ENCODE measurements around the gene MT1A. TPM values are rescaled to one million over a fixed set of nuclear protein-coding genes. Genes with fewer than 3 reads are reported as not detected.

The MT1A gene
- total RNA-seq, 1 experiment from 2014 or later, result 52.1 TPM

DNA sequence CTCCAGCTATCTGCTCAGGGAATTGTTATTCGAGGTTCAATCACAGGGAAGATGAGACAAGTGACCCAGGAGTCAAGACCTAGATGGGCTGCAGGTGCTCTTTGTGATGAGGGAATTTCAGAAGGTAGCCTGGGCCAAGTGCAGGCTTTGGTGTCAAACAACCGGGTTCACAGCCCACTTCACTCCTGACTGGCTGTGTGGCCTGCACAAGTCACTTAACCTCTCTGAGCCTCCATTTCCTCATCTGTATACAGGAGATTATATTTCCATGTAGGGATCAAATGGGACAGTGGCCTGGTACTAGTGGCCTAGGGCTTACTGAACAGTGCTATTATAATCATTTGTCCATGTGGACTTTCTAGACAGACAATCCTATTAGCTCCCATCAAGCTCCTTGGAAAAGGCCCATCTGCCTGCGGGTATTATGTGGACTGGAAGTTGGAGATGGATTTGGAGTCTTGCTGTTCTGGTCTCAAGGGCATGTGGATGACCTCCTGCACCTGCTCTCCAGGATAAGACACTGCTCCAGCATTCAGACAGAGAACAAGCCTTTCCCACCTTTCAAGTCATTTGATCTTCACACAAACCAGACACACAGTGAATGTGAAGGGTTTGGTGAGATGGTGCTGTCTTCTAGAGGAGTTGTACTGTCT lies 40.7 kb downstream of the MT1A start:
- DNase-seq (ENCODE audit: low read depth, low spot score) (no peak), ATAC-seq (no peak)
- Histone ChIP-seq H3K4me3 (ENCODE audit: low read depth in 2 of 2, low read length in 2 of 2) (no peak overlapping the region), H3K27ac (ENCODE audit: low read length) (no peak overlapping the region), H3K9me3 (ENCODE audit: control insufficient read depth, insufficient read depth, low read depth, low read length) (no peaks in the 10 kb centered on the region), H3K4me1 (ENCODE audit: control insufficient read depth, insufficient read depth, low read length) (peaks cover 7% of the 10 kb centered on the region), H3K36me3 (ENCODE audit: control insufficient read depth, insufficient read depth, low read length) (no peaks in the 10 kb centered on the region), H3K27me3 (ENCODE audit: control insufficient read depth, insufficient read depth, low read length) (no peaks in the 10 kb centered on the region)
- ChIA-PET CTCF (no interaction called here), POLR2A (no interaction called here)
- no TSS peak for BruUV-seq (replicated peaks)
- TF ChIP-seq SIN3A (IDR thresholded peaks at IDR 0.05; ENCODE audit: borderline replicate concordance, insufficient read depth, low read depth, low read length) (no peak), POLR2AphosphoS5 (IDR thresholded peaks at IDR 0.05; ENCODE audit: low read depth, low read length) (no peak), TCF7L2 (IDR thresholded peaks at IDR 0.05; ENCODE audit: low read depth, low read length) (no peak)
- TF ChIP-seq, protein P1, sequence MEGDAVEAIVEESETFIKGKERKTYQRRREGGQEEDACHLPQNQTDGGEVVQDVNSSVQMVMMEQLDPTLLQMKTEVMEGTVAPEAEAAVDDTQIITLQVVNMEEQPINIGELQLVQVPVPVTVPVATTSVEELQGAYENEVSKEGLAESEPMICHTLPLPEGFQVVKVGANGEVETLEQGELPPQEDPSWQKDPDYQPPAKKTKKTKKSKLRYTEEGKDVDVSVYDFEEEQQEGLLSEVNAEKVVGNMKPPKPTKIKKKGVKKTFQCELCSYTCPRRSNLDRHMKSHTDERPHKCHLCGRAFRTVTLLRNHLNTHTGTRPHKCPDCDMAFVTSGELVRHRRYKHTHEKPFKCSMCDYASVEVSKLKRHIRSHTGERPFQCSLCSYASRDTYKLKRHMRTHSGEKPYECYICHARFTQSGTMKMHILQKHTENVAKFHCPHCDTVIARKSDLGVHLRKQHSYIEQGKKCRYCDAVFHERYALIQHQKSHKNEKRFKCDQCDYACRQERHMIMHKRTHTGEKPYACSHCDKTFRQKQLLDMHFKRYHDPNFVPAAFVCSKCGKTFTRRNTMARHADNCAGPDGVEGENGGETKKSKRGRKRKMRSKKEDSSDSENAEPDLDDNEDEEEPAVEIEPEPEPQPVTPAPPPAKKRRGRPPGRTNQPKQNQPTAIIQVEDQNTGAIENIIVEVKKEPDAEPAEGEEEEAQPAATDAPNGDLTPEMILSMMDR (IDR thresholded peaks at IDR 0.05), result no peak
- TF ChIP-seq, protein P2, sequence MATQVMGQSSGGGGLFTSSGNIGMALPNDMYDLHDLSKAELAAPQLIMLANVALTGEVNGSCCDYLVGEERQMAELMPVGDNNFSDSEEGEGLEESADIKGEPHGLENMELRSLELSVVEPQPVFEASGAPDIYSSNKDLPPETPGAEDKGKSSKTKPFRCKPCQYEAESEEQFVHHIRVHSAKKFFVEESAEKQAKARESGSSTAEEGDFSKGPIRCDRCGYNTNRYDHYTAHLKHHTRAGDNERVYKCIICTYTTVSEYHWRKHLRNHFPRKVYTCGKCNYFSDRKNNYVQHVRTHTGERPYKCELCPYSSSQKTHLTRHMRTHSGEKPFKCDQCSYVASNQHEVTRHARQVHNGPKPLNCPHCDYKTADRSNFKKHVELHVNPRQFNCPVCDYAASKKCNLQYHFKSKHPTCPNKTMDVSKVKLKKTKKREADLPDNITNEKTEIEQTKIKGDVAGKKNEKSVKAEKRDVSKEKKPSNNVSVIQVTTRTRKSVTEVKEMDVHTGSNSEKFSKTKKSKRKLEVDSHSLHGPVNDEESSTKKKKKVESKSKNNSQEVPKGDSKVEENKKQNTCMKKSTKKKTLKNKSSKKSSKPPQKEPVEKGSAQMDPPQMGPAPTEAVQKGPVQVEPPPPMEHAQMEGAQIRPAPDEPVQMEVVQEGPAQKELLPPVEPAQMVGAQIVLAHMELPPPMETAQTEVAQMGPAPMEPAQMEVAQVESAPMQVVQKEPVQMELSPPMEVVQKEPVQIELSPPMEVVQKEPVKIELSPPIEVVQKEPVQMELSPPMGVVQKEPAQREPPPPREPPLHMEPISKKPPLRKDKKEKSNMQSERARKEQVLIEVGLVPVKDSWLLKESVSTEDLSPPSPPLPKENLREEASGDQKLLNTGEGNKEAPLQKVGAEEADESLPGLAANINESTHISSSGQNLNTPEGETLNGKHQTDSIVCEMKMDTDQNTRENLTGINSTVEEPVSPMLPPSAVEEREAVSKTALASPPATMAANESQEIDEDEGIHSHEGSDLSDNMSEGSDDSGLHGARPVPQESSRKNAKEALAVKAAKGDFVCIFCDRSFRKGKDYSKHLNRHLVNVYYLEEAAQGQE (IDR thresholded peaks at IDR 0.05; ENCODE audit: insufficient read depth in 1 of 2, low read depth in 2 of 2, low read length in 1 of 2), result no peak
- intact Hi-C loops (cut with micrococcal nuclease; ENCODE audit: unreplicated experiment), result no loop called here
- in situ Hi-C loops (cut with HindIII; ENCODE audit: low pct_unique_long_range_greater_than_20kb, low sequenced_read_pairs), result no loop called here

DNA sequence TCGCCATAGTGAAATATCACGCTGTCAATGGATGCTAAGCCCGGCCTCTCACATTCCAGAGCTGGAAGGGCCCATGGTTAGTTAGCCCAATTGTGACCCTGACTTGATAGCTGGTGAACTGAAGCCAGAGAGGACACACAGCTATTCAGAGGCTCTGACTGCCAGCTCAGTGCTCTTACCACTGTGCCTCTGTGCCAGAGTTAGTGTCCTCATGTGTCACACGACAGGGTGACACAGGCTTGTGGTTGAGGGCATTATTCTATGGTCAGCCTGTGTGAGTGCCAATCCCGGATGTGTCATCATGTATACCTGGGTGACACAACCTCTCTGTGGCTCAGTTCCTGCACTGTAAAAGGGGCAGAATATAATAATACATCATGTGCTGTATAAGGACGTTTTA lies 41.4 kb downstream of the MT1A start:
- no peak overlapping the region for H3K4me3 ChIP-seq (ENCODE audit: low read depth in 2 of 2, low read length in 2 of 2)
- no TSS peak for BruUV-seq (replicated peaks)
- H3K4me1 ChIP-seq (ENCODE audit: control insufficient read depth, insufficient read depth, low read length), result peaks cover 7% of the 10 kb centered on the region
- no peaks in the 10 kb centered on the region for H3K9me3 ChIP-seq (ENCODE audit: control insufficient read depth, insufficient read depth, low read depth, low read length)
- CTCF ChIA-PET, result no interaction called here
- no peak for TF ChIP-seq TCF7L2 (IDR thresholded peaks at IDR 0.05; ENCODE audit: low read depth, low read length)
- no peak for TF ChIP-seq POLR2AphosphoS5 (IDR thresholded peaks at IDR 0.05; ENCODE audit: low read depth, low read length)
- no peak for TF ChIP-seq SIN3A (IDR thresholded peaks at IDR 0.05; ENCODE audit: borderline replicate concordance, insufficient read depth, low read depth, low read length)
- TF ChIP-seq, protein P1 (IDR thresholded peaks at IDR 0.05), result no peak
- TF ChIP-seq, protein P2 (IDR thresholded peaks at IDR 0.05; ENCODE audit: insufficient read depth in 1 of 2, low read depth in 2 of 2, low read length in 1 of 2), result no peak
- in situ Hi-C loops (cut with HindIII; ENCODE audit: low pct_unique_long_range_greater_than_20kb, low sequenced_read_pairs), result no loop called here
- DNase-seq (ENCODE audit: low read depth, low spot score) (peak; percentile 63), ATAC-seq (no peak)
- H3K27ac ChIP-seq (ENCODE audit: low read length), result no peak overlapping the region
- POLR2A ChIA-PET, result no interaction called here
- intact Hi-C loops (cut with micrococcal nuclease; ENCODE audit: unreplicated experiment), result no loop called here
- H3K36me3 ChIP-seq (ENCODE audit: control insufficient read depth, insufficient read depth, low read length), result no peaks in the 10 kb centered on the region
- no peaks in the 10 kb centered on the region for H3K27me3 ChIP-seq (ENCODE audit: control insufficient read depth, insufficient read depth, low read length)
